ENCODE data around the gene PCGF5.

GRCh38 chr10:91242940-91243339 is 22.5 kb downstream of the PCGF5 start:
- TF ChIP-seq POLR2A (IDR thresholded peaks at IDR 0.05) (no peak), CTCF (IDR thresholded peaks at IDR 0.05 in 4 of 5, conservative IDR thresholded peaks at IDR 0.05 in 1 of 5) (no peak)

Measured in gastrocnemius medialis (tissue), 4 donors.